Measurements from ENCODE around the gene NPDC1. TPM values are rescaled to one million over a fixed set of nuclear protein-coding genes. Genes with fewer than 3 reads are reported as not detected.

NPDC1 gene
- total and polyA plus RNA-seq, 2 donors (not counting 1 experiment from before 2014, with no cell fraction given), result 9.0 to 15.7 TPM

GRCh38 chr9:137029058-137029936, 16.7 kb downstream of the NPDC1 start:
- peak overlapping the region in 1 of 4 experiments; percentile 64 for H3K4me3 ChIP-seq (replicated peaks in 1 of 4; ENCODE audit: control extremely low read depth in 1 of 4, insufficient read depth in 1 of 4, low read depth in 3 of 4, low read length in 4 of 4)
- H3K4me2 ChIP-seq (ENCODE audit: extremely low read depth, insufficient read depth, low read length), result no peak overlapping the region
- DNase-seq (ENCODE audit: low read depth in 2 of 2), result peak; percentile 26 to 41
- H3K27me3 ChIP-seq (ENCODE audit: control insufficient read depth, insufficient read depth, low read length), result no peaks in the 10 kb centered on the region
- no peaks in the 10 kb centered on the region for H3K9me3 ChIP-seq (ENCODE audit: control insufficient read depth, insufficient read depth, low read depth, low read length)
- H2AFZ ChIP-seq (ENCODE audit: low read length), result no peak overlapping the region
- H3K4me1 ChIP-seq (ENCODE audit: control insufficient read depth, extremely low read depth, insufficient read depth, low read length), result peaks cover 4% of the 10 kb centered on the region
- H3K36me3 ChIP-seq (ENCODE audit: control insufficient read depth, insufficient read depth, low read length), result no peaks in the 10 kb centered on the region
- H3K79me2 ChIP-seq (ENCODE audit: control insufficient read depth, insufficient read depth, low read length), result no peaks in the 10 kb centered on the region
- no peaks in the 10 kb centered on the region for H4K20me1 ChIP-seq (ENCODE audit: control insufficient read depth, extremely low read depth, insufficient read depth, low read length)
- no peak overlapping the region for H3K27ac ChIP-seq (ENCODE audit: insufficient read depth, low read length)
- no peak overlapping the region for H3K9ac ChIP-seq (ENCODE audit: insufficient read depth, low read length)
- TF ChIP-seq EZH2 (IDR thresholded peaks at IDR 0.05; ENCODE audit: low read length, missing control alignments), result no peak
- peak; percentile 78 to 92 for TF ChIP-seq CTCF (conservative IDR thresholded peaks at IDR 0.05 in 1 of 2, IDR thresholded peaks at IDR 0.05 in 1 of 2; ENCODE audit: low read depth in 1 of 2, low read length in 2 of 2)

GRCh38 chr9:137028263-137029057, 17.5 kb downstream of the NPDC1 start:
- no peak overlapping the region for H2AFZ ChIP-seq (ENCODE audit: low read length)
- H3K9ac ChIP-seq (ENCODE audit: insufficient read depth, low read length), result no peak overlapping the region
- H3K4me2 ChIP-seq (ENCODE audit: extremely low read depth, insufficient read depth, low read length), result peak overlapping the region; percentile 81
- no peaks in the 10 kb centered on the region for H3K9me3 ChIP-seq (ENCODE audit: control insufficient read depth, insufficient read depth, low read depth, low read length)
- H3K27ac ChIP-seq (ENCODE audit: insufficient read depth, low read length), result no peak overlapping the region
- TF ChIP-seq EZH2 (IDR thresholded peaks at IDR 0.05; ENCODE audit: low read length, missing control alignments), result no peak
- TF ChIP-seq CTCF (conservative IDR thresholded peaks at IDR 0.05 in 1 of 2, IDR thresholded peaks at IDR 0.05 in 1 of 2; ENCODE audit: low read depth in 1 of 2, low read length in 2 of 2), result peak in 1 of 2 donors; percentile 34
- DNase-seq (ENCODE audit: low read depth in 2 of 2), result no peak
- H3K27me3 ChIP-seq (ENCODE audit: control insufficient read depth, insufficient read depth, low read length), result no peaks in the 10 kb centered on the region
- peak overlapping the region; percentile 10 to 64 (median 29) for H3K4me3 ChIP-seq (replicated peaks in 1 of 4; ENCODE audit: control extremely low read depth in 1 of 4, insufficient read depth in 1 of 4, low read depth in 3 of 4, low read length in 4 of 4)
- H3K79me2 ChIP-seq (ENCODE audit: control insufficient read depth, insufficient read depth, low read length), result no peaks in the 10 kb centered on the region
- no peaks in the 10 kb centered on the region for H4K20me1 ChIP-seq (ENCODE audit: control insufficient read depth, extremely low read depth, insufficient read depth, low read length)
- peaks cover 4% of the 10 kb centered on the region for H3K4me1 ChIP-seq (ENCODE audit: control insufficient read depth, extremely low read depth, insufficient read depth, low read length)
- H3K36me3 ChIP-seq (ENCODE audit: control insufficient read depth, insufficient read depth, low read length), result no peaks in the 10 kb centered on the region
